GM12873 (cell line): ENCODE data around the gene KY.

Experiments
- TF ChIP-seq, protein P1 (sequence below): IDR thresholded peaks from 2 replicates; pipeline ENCODE4 v1.5.1; 2012; ENCODE audit warnings: low read depth, mild to moderate bottlenecking, moderate library complexity, low read length, control low read depth; ENCODE audit not compliant: insufficient read depth; ENCODE audit errors: missing control alignments

KY gene

DNA sequence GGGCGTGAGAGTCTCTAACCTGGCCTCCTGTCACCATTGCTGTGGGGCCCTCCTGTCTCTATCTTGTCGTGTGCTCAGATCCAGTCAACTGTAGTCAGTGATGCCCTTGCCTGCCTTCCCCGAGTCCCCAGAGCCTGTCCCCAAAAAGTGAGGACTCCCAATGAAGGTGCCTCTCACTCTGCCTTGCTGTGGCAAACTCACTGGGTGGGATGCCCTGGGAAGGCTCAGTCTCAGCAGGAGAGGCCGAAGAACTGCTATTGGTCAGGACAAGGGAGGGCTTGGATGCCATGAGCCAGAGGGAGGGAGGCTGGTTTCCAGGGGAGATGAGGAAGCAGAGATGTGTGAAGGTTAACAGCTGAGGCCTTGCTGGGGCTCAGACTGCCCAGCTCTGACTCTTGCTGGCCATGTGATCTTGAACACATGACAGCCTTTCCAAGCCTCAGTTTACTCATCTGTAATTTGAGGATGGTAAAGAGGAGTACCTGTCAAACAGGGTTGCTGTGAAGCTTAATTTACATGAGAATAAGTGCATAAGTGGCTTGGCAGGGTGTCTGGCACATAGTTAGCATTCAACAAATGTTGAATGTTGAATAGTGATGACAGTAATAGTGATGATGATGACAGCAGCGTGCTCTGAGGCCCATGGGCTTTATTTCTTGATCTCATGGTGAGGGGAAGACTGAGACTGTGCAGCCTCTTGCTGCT is 8.2 kb downstream of the KY start:
- TF ChIP-seq, protein P1, sequence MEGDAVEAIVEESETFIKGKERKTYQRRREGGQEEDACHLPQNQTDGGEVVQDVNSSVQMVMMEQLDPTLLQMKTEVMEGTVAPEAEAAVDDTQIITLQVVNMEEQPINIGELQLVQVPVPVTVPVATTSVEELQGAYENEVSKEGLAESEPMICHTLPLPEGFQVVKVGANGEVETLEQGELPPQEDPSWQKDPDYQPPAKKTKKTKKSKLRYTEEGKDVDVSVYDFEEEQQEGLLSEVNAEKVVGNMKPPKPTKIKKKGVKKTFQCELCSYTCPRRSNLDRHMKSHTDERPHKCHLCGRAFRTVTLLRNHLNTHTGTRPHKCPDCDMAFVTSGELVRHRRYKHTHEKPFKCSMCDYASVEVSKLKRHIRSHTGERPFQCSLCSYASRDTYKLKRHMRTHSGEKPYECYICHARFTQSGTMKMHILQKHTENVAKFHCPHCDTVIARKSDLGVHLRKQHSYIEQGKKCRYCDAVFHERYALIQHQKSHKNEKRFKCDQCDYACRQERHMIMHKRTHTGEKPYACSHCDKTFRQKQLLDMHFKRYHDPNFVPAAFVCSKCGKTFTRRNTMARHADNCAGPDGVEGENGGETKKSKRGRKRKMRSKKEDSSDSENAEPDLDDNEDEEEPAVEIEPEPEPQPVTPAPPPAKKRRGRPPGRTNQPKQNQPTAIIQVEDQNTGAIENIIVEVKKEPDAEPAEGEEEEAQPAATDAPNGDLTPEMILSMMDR: no peak

DNA sequence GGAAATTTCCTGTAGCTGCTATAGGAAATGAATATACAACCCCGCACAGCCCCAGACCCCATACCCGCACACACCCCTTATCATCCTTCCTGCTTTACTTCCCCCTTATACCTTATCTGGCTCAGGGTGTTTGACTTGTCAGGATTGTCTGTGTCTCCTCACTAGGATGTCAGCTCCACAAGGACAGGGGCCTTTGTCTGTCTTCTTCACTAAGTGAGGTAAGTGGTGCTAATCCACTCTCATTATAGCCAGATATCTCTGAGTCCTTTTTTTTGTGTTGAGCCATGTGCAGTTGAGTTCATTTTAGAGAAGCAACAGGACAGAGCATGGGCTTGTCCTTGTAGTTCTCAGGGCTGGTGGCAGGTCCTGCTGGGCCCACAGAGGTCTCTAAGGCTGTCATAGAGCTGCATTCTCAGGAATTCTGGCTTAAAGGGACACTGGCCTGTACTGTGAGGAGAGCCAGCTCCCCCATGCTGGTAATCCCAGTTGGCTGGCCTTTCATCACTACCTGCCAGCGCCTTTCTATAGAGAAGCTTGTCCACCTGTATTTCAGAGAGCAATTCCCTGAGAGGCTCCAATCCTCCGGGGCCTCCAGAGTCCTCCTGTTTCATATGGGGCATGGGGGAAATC is 9.0 kb downstream of the KY start:
- TF ChIP-seq, protein P1: no peak

DNA sequence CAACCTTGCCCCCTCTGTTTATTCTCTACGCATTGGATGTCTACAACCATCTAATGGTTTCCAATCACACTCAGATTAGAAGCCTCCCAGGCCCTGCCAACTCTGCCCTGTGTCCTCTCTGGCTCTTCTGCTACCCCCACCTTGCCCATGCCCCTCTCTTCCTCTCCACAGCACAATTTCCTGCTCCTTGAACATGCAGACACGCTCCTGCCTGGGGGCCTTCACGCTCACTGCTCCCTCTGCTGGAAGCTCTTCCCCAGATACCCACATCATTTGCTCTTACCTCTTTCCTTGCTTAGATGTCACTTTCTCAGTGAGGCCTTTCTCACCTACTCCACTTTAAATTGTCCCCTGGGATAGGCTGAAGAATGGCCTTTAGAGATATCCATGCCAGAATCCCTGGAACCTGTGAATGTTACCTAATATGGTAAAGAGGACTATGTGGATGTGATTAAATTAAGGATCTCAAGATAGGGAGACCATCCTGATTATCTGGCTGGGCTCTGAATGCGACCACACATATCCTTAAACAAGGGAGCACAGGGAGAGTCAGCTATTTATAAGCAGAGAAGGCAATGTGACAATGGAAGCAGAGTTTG is 9.9 kb downstream of the KY start:
- TF ChIP-seq, protein P1: peak; percentile 67

DNA sequence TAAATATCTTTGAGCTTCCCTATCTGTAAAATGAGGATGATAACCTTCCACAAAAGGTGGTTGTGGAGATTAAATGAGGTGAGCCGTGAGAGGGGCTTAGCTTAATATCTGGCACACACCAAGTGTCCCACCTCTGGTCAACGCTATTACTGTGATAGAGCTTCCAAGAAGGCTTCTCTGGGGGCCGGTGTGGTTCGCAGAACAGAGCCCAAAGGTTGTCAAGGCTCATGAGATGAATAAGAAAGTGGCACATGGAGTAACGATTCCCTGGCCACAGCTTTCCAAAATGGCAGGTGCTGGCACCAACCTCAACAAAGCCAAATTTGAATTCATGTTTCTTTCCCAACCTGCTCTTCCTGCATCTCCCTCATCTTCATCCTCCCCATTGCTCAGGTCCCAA is 10.4 kb downstream of the KY start:
- TF ChIP-seq, protein P1: no peak

DNA sequence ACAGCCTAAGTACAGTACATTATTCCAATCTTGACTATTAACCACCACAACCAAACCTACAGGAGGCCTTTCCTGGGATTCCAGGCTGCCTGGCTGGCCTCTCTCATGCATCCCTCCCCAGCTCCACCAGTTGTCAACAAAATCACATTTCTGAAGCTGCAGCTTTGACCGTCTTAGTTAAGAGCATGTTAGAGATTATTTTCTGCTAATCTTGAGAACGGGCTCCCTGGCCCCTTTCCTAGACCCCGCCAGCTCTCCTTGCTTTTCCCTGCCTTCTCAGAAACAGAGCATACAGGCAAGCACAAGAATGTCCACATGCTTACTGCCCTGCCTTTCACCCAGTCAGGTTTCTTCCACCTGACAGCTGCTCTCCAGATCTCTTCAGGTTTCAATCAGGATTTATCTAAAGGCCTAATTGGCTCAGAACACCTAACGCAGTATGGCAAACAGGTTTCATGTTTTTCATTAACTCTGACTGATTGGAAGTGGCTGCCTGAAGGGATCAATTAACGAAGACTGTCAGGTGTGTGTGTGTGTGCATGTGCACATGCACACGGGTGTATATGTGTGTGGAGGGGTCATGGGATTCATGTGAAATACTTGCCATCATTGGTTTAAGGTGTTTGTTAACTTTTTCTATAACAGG is 12.3 kb downstream of the KY start:
- TF ChIP-seq, protein P1: no peak

DNA sequence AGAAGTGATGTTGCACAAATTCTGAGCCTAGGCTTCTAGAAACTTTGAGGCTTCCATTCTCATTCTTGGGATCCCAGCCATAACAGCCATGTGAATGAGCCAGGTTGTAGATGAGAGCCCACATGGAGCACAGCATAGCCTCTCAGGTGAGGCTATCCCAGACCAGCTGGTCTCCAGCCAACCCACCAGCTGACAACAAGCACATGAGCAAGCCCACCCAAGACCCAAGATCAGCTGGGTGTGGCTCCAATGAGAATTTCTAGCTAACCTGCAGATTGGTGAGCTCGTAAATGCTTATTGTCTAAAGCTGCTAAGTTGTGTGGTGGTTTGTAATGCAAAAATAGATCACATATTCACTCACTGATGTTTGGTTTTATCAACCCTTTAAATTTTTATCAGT is 14.4 kb downstream of the KY start:
- TF ChIP-seq, protein P1: no peak

DNA sequence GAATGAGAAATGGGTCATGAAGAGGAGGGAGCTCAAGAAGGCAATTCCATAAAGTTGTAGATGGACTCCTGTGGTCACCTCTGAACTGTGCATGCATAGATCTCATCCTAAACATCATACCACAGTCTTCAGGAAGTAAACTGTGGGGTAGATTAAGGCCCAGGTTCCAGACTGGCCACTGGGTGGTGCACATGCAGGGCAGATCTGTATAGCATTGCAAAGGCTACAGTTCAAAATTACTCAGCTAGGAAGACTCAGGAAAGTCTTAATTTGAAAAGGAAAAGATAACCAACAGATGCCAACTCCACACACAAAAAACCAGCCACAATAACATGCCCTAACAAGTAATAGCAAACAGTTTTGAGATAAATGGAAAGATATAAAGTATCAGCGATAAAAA is 20.3 kb downstream of the KY start:
- TF ChIP-seq, protein P1: peak; percentile 47
